A204.1 (cell line): ENCODE data around the gene TTC28.

Source experiments
- FAIRE-seq: peaks from 2 replicates; lab custom pipeline; 2012; peaks lifted over from hg19 to GRCh38; lab: Jason Lieb, UNC

The TTC28 gene

DNA sequence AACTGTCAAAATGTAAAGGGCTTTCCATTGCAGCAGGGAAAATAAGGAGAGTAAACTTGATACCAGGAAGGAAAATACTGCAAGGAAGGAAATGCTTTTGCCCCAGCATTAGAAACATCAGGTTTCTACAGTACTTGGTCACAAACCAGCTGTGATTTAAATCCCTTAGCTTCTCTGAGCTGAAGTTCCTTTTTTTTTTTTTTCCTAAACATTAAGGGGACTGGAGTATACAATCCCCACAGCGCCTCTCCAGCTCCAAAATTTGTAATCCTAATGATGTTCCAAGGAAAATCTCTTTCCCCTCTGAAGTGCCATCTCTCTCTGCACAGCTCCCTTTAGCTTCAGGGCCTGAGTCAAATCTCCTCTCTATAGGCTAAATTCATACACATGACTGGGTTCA is 540.1 kb downstream of the TTC28 start:
- no peak for FAIRE-seq

GRCh38 chr22:28137036-28137435 is 542.6 kb downstream of the TTC28 start:
- no peak for FAIRE-seq

GRCh38 chr22:28132466-28132865 is 547.2 kb downstream of the TTC28 start:
- FAIRE-seq: no peak

GRCh38 chr22:28129319-28129962 is 550.2 kb downstream of the TTC28 start:
- no peak for FAIRE-seq

DNA sequence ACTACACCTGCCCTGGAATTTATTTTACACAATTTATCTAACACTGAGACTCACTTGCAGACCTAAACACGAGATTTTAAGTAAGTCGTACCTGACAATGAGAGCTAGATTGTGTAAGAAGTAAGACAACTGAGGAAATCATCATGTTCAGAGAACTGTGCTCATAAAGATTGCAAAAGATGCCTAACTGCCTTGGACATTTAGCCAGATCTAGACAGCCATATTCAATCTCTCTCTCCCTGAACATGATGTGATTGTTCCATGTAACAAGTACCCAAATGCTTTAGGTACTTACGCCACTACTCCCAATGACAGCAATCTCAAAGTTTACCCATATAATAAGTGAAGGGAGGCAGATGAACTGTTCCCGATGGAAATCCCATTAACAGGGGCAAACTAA is 550.8 kb downstream of the TTC28 start:
- no peak for FAIRE-seq

GRCh38 chr22:28125799-28126198 is 553.8 kb downstream of the TTC28 start:
- FAIRE-seq: no peak

- no peak for FAIRE-seq
These were observed 555.5 kb downstream of the TTC28 start for GRCh38 chr22:28123989-28124766.

GRCh38 chr22:28120691-28121592 is 558.7 kb downstream of the TTC28 start:
- no peak for FAIRE-seq

- FAIRE-seq: no peak
These were observed 560.5 kb downstream of the TTC28 start for GRCh38 chr22:28118957-28119631.

- FAIRE-seq: no peak
These were observed 563.4 kb downstream of the TTC28 start for GRCh38 chr22:28116219-28116673.

DNA sequence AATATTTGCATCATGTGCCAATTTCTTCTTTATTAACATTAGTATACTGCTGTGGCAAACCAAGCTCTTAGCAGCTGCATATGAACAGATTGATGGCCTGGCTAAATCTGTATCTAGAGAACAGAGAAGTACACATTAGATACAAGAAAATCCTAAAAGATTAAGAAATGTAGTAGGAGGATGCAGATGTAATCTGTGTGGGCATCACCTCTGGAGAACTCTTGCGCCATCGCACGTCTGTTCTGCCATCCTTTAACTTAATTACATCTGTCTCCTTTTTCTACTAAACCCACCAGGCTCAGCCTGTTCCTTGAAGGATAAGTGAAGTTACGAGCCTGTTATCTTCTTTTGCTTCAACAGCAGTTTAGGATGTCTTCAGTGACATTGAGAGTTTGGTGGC is 564.2 kb downstream of the TTC28 start:
- no peak for FAIRE-seq

- FAIRE-seq: no peak
These were observed 567.0 kb downstream of the TTC28 start for GRCh38 chr22:28112548-28113043.

- no peak for FAIRE-seq
These were observed 567.5 kb downstream of the TTC28 start for GRCh38 chr22:28112190-28112544.

GRCh38 chr22:28111501-28112189 is 568.0 kb downstream of the TTC28 start:
- FAIRE-seq: no peak

DNA sequence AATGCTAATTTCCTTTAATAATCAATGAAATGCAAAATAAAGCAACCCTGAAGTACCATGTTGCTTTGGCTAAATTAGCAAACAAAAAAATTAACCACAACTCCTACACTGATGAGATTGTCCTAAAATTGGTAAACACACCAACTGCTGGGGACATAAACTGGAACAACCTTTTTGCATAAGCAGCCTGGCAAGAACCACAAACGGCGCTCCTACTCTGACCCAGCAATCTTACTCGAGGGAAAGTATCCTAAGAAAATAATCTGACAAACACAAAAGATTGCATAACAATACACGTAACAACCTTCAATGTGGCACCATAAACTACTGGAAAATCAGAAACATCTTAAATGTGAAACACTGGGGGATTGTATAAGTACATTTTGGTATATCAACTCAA is 570.8 kb downstream of the TTC28 start:
- FAIRE-seq: no peak

- FAIRE-seq: no peak
These were observed 573.0 kb downstream of the TTC28 start for GRCh38 chr22:28106617-28107016.

DNA sequence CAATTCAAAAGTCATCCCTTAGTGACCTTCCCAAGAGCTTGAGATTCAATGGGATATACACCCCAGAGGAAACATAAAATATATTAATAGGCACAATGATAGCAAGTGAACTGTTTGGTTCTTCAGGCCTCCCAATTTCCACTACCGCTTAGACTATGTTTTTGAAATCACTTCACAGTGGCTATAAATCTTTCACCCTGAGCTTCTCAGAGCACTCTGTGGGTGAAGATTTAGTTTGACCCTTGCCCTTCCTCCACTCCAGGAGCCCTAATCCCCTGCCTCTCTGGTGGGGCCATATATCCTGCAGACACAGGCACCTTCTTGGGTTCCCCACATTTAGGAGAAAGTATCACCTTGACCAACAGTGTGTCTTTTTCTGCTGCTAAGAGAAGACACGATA is 573.7 kb downstream of the TTC28 start:
- FAIRE-seq: no peak

DNA sequence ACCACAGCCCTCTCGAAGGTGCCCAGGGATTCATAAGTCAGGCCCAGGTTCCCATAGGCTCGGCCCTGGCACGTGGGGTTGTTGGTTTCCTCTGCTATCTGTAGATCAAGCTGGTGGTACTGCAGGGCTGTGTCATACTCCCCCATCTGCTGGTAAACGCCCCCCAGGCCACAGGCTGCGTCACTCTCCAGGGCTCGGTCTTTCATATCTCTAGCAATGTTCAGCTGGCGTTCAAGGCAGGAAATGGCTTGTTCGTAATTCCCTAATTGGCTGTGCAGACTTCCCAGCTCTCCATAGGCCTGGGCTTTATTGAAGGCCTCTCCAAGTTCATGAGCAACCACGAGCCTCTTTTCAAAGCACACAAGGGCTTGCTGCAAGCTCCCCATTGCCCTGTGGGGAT is 574.2 kb downstream of the TTC28 start:
- FAIRE-seq: no peak

GRCh38 chr22:28103596-28103995 is 576.0 kb downstream of the TTC28 start:
- FAIRE-seq: no peak

- no peak for FAIRE-seq
These were observed 577.4 kb downstream of the TTC28 start for GRCh38 chr22:28102151-28102812.

- FAIRE-seq: no peak
These were observed 582.0 kb downstream of the TTC28 start for GRCh38 chr22:28097627-28098026.
